Esophagus squamous epithelium (tissue), 5 donors: ENCODE results near the gene CDC34. TPM values are rescaled to one million over a fixed set of nuclear protein-coding genes. Genes with fewer than 3 reads are reported as not detected.

ENCODE experiments used
- DNase-seq: peaks from one replicate; lab custom pipeline; 2025; lab: John Stamatoyannopoulos, UW
- H3K27ac ChIP-seq, 4 donors: fragments of 200-600 bp; sonication (generic); one replicate each; pipeline ENCODE4 v1.5.1; 2016 to 2019; ENCODE audit warnings: mild to moderate bottlenecking in 1 of 4
- H3K27me3 ChIP-seq, 4 donors: fragments of 200-600 bp; sonication (generic); 1 replicate in 3 of 4; 2 replicates in 1 of 4; pipeline versions ENCODE4 v1.5.1 to v1.6.0; 2017 to 2021; ENCODE audit warnings: antibody characterized with exemption in 1 of 4
- H3K36me3 ChIP-seq, 3 donors: fragments of 200-600 bp; sonication (generic); one replicate each; pipeline ENCODE4 v1.5.1; 2016 to 2019
- H3K4me1 ChIP-seq, 3 donors: fragments of 200-600 bp; sonication (generic); one replicate each; pipeline ENCODE4 v1.5.1; 2017 to 2019
- H3K4me3 ChIP-seq, 4 donors: fragments of 200-600 bp; sonication (generic); 1 replicate in 3 of 4; 2 replicates in 1 of 4; pipeline ENCODE4 v1.5.1; 2016 to 2019; ENCODE audit warnings: mild to moderate bottlenecking in 2 of 4, moderate library complexity in 1 of 4
- H3K9me3 ChIP-seq, 3 donors: fragments of 200-600 bp; sonication (generic); one replicate each; pipeline ENCODE4 v1.5.1; 2016 to 2019
- CTCF ChIP-seq, 6 experiments: fragments of 450-650 bp in 4 of 6; fragments of 200-600 bp in 2 of 6; sonication (generic) in 2 of 6; IDR thresholded peaks; one replicate each; pipeline ENCODE4 v1.5.1; 2016 to 2019; ENCODE audit warnings: antibody characterized with exemption in 6 of 6, mild to moderate bottlenecking in 4 of 6, moderate library complexity in 4 of 6
- POLR2A ChIP-seq, 4 donors: fragments of 450-650 bp; IDR thresholded peaks; one replicate each; pipeline ENCODE4 v1.6.1; 2017; ENCODE audit warnings: antibody characterized with exemption in 4 of 4, mild to moderate bottlenecking in 4 of 4, moderate library complexity in 3 of 4
- WGBS, 2 donors: methylation state at CpG; one replicate each; pipeline ENCODE4 v1.1.5; 2018; 5-methylcytosine and 5-hydroxymethylcytosine counted together
- intact Hi-C: fragments of 100-400 bp; cut with DNase I; formaldehyde crosslinking; loops from one replicate; pipeline ENCODE4 v1.15.0; 2022
- total RNA-seq, 4 donors: library from RNA; depleted of rRNA; stranded (reverse); fragments of >200 nt; gene quantifications; one replicate each; pipeline ENCODE4 v1.1.0, GENCODE V29; 2016
- donor health status: DM: yes; HTN: yes; CAD: no.

The CDC34 gene
- total RNA-seq, 4 donors from 2014 or later: 33.5 to 53.5 (median 34.5) TPM

- Histone ChIP-seq H3K9me3 (no peaks in the 10 kb centered on the region), H3K4me1 (peaks cover 0 to 4% (median 0%) of the 10 kb centered on the region in 3 donors), H3K27ac (no peak overlapping the region), H3K4me3 (no peak overlapping the region), H3K36me3 (peaks cover 17 to 63% (median 46%) of the 10 kb centered on the region in 3 donors), H3K27me3 (no peaks in the 10 kb centered on the region)
- no peak for DNase-seq
- no peak for TF ChIP-seq CTCF (IDR thresholded peaks at IDR 0.05)
- no peak for TF ChIP-seq POLR2A (IDR thresholded peaks at IDR 0.05)
- 86 to 90% methylated on average over 23 to 27 of the region's 51 CpGs for WGBS, 2 donors
- intact Hi-C loops: no loop called here
These were observed 9.5 kb downstream of the CDC34 start for GRCh38 chr19:540867-541637.

GRCh38 chr19:541699-542098 is 10.1 kb downstream of the CDC34 start:
- no peak overlapping the region for H3K27ac ChIP-seq
- intact Hi-C loops: no loop called here
- peaks cover 11 to 57% (median 39%) of the 10 kb centered on the region in 3 donors for H3K36me3 ChIP-seq
- WGBS, 2 donors: 88% methylated on average over 3 of the region's 26 CpGs; no CpG with 5 or more reads in 1 of the 2 donors
- TF ChIP-seq CTCF (IDR thresholded peaks at IDR 0.05) (no peak), POLR2A (IDR thresholded peaks at IDR 0.05) (no peak)
- no peak overlapping the region for H3K4me3 ChIP-seq
- H3K27me3 ChIP-seq: no peaks in the 10 kb centered on the region
- H3K4me1 ChIP-seq: peaks cover 0 to 4% (median 0%) of the 10 kb centered on the region in 3 donors
- H3K9me3 ChIP-seq: no peaks in the 10 kb centered on the region
- no peak for DNase-seq

GRCh38 chr19:542173-542866 is 10.8 kb downstream of the CDC34 start:
- peaks cover 0 to 4% (median 0%) of the 10 kb centered on the region in 3 donors for H3K4me1 ChIP-seq
- no peak overlapping the region for H3K27ac ChIP-seq
- no peak for DNase-seq
- intact Hi-C loops: no loop called here
- no peak overlapping the region for H3K4me3 ChIP-seq
- peaks cover 6 to 51% (median 34%) of the 10 kb centered on the region in 3 donors for H3K36me3 ChIP-seq
- no peaks in the 10 kb centered on the region for H3K27me3 ChIP-seq
- 98% methylated on average over 8 of the region's 34 CpGs; no CpG with 5 or more reads in 1 of the 2 donors for WGBS, 2 donors
- no peaks in the 10 kb centered on the region for H3K9me3 ChIP-seq
- TF ChIP-seq POLR2A (IDR thresholded peaks at IDR 0.05) (no peak), CTCF (IDR thresholded peaks at IDR 0.05) (no peak)

- H3K4me3 ChIP-seq: peak within 1 kb of the TSS in 2 of 4 donors; percentile 21 to 26
- peaks cover 0 to 11% (median 0%) of the 10 kb centered on the region in 4 donors for H3K27me3 ChIP-seq
- intact Hi-C loops: no loop called here
- DNase-seq: no peak
- no peak for TF ChIP-seq POLR2A (IDR thresholded peaks at IDR 0.05)
- no peak for TF ChIP-seq CTCF (IDR thresholded peaks at IDR 0.05)
- H3K36me3 ChIP-seq: peaks cover 0 to 35% (median 25%) of the 10 kb centered on the region in 3 donors
- no peaks in the 10 kb centered on the region for H3K9me3 ChIP-seq
- WGBS, 2 donors: 39 to 54% methylated on average over 7 to 16 of the region's 31 CpGs
- H3K27ac ChIP-seq: no peak within 1 kb of the TSS
- peaks cover 0 to 4% (median 0%) of the 10 kb centered on the region in 3 donors for H3K4me1 ChIP-seq
These were observed 12.5 kb downstream of the CDC34 start, which contains the start of gene GZMM for GRCh38 chr19:543910-544608. TSS of gene GZMM (plus strand) at chr19:544053. CDS start at chr19:544072, 19 bp downstream.
